HG02840 (cell line): Measurements from ENCODE around the gene CDC20.

Source experiments
- ATAC-seq: cut with Tn5 transposase; IDR thresholded peaks from one replicate; pipeline ENCODE4 v1.9.1; 2021; ENCODE audit warnings: mild to moderate bottlenecking, moderate library complexity, moderate number of reproducible peaks; ENCODE audit not compliant: unreplicated experiment, low FRiP score

The CDC20 gene

GRCh38 chr1:43327549-43328292 is 31.1 kb upstream of the CDC20 start:
- ATAC-seq: no peak

- no peak for ATAC-seq
Measured at GRCh38 chr1:43329995-43330751, 28.6 kb upstream of the CDC20 start.

- ATAC-seq: no peak
Measured at GRCh38 chr1:43331688-43332087, 27.1 kb upstream of the CDC20 start.

- ATAC-seq: no peak
Measured at GRCh38 chr1:43334453-43335205, 24.2 kb upstream of the CDC20 start.

- no peak for ATAC-seq
Measured at GRCh38 chr1:43337588-43337987, 21.2 kb upstream of the CDC20 start, which contains the start of gene MPL. TSS of gene MPL (plus strand) at chr1:43337818. CDS start at chr1:43337849, 31 bp downstream.

GRCh38 chr1:43338001-43338400 is 20.8 kb upstream of the CDC20 start:
- no peak for ATAC-seq

- no peak for ATAC-seq
Measured at GRCh38 chr1:43339584-43340232, 19.1 kb upstream of the CDC20 start.

GRCh38 chr1:43340559-43340958 is 18.2 kb upstream of the CDC20 start:
- no peak for ATAC-seq

GRCh38 chr1:43344267-43344850 is 14.4 kb upstream of the CDC20 start:
- ATAC-seq: no peak

- no peak for ATAC-seq
Measured at GRCh38 chr1:43345120-43345519, 13.7 kb upstream of the CDC20 start.

GRCh38 chr1:43346636-43347035 is 12.1 kb upstream of the CDC20 start:
- ATAC-seq: no peak

GRCh38 chr1:43348343-43348808 is 10.4 kb upstream of the CDC20 start:
- ATAC-seq: no peak

- ATAC-seq: no peak
Measured at GRCh38 chr1:43348809-43349593, 9.8 kb upstream of the CDC20 start.

- no peak for ATAC-seq
Measured at GRCh38 chr1:43349594-43350306, 9.0 kb upstream of the CDC20 start.

GRCh38 chr1:43350976-43351375 is 7.8 kb upstream of the CDC20 start:
- no peak for ATAC-seq

GRCh38 chr1:43351421-43352350 is 7.1 kb upstream of the CDC20 start:
- no peak for ATAC-seq

- ATAC-seq: no peak
Measured at GRCh38 chr1:43352351-43352705, 6.5 kb upstream of the CDC20 start.

GRCh38 chr1:43352881-43353280 is 5.9 kb upstream of the CDC20 start:
- ATAC-seq: no peak
